GM12865 (cell line): ENCODE results near the gene AP5M1.

Experiments used
- DNase-seq: peaks from one replicate; pipeline ENCODE4 v3.0.0; 2010; ENCODE audit warnings: low read depth
- H3K4me3 ChIP-seq: 2 replicates; pipeline ENCODE4 v1.5.1; 2011; ENCODE audit warnings: mild to moderate bottlenecking, low read depth, low read length, control low read depth
- TF ChIP-seq, protein P1 (sequence below): IDR thresholded peaks from 2 replicates; pipeline ENCODE4 v1.5.1; 2011; ENCODE audit warnings: low read length, control low read depth, low read depth, inconsistent platforms; ENCODE audit not compliant: insufficient read depth; ENCODE audit errors: missing control alignments

The AP5M1 gene

DNA sequence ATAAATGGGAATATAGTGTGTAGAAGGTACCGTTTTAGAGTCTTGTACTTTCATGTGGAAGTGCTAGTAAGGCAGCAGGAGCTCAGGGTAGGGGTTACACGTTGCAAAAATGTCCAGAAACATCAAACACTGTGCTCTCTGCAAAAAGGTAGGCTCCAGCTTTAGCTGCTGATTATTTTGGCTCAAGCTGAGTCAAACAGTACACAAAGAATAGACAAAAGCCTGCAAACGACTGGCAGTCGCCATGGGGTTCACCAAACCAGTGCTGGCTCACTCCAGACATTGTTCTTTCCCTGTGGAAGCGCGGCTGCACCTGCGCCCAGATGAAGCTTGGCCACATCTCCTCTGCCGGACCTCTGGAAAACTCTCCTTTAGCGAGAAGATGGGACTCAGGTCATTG lies 76.3 kb downstream of the AP5M1 start:
- TF ChIP-seq, protein P1, sequence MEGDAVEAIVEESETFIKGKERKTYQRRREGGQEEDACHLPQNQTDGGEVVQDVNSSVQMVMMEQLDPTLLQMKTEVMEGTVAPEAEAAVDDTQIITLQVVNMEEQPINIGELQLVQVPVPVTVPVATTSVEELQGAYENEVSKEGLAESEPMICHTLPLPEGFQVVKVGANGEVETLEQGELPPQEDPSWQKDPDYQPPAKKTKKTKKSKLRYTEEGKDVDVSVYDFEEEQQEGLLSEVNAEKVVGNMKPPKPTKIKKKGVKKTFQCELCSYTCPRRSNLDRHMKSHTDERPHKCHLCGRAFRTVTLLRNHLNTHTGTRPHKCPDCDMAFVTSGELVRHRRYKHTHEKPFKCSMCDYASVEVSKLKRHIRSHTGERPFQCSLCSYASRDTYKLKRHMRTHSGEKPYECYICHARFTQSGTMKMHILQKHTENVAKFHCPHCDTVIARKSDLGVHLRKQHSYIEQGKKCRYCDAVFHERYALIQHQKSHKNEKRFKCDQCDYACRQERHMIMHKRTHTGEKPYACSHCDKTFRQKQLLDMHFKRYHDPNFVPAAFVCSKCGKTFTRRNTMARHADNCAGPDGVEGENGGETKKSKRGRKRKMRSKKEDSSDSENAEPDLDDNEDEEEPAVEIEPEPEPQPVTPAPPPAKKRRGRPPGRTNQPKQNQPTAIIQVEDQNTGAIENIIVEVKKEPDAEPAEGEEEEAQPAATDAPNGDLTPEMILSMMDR, result no peak
- no peak for DNase-seq
- H3K4me3 ChIP-seq, result no peak overlapping the region

DNA sequence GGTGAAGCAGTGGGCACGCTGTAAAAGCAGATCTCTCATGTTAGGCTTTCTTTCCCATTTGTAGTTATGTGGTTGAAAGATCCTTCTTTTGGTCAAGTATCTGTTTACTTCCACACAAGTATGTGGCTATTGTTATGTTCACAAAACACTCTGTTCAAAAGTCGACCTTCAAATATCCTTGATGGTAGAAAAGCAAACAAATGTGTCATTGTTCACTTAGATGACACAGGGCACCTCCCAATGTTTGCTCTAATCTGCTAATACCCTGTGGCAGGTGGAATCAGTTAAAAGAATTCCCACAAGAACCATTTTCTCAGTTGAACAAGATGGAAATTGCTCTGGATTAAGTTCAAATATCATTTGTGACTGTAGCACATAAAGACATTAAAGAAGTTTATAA lies 78.0 kb downstream of the AP5M1 start:
- no peak for DNase-seq
- TF ChIP-seq, protein P1, result no peak
- H3K4me3 ChIP-seq, result no peak overlapping the region
